Brain microvascular endothelial cell (primary cell): ENCODE data around the gene RAB24.

Experiments
- DNase-seq: peaks from one replicate; pipeline ENCODE4 v3.0.0-alpha.2; 2020
- H3K27ac ChIP-seq: fragments of 250-450 bp; sonication (Bioruptor Pico); 2 replicates; pipeline ENCODE4 v1.5.1; 2020; ENCODE audit warnings: mild to moderate bottlenecking, moderate library complexity
- H3K27me3 ChIP-seq: fragments of 250-450 bp; sonication (Bioruptor Pico); replicated peaks from 2 replicates; pipeline ENCODE4 v1.5.1; 2020; ENCODE audit warnings: mild to moderate bottlenecking
- H3K36me3 ChIP-seq: fragments of 250-450 bp; sonication (Bioruptor Pico); replicated peaks from 2 replicates; pipeline ENCODE4 v1.5.1; 2020; ENCODE audit warnings: mild to moderate bottlenecking
- H3K4me3 ChIP-seq: 2 replicates; pipeline ENCODE4 v1.5.1; 2011; ENCODE audit warnings: low read depth, mild to moderate bottlenecking, control low read depth, low read length, moderate library complexity
- in situ Hi-C: cut with HindIII; loops from 2 replicates; pipeline ENCODE4 v1.10.0; 2017; ENCODE audit warnings: low sequenced_read_pairs, low pct_ligation_motif_present
- TF ChIP-seq, protein P1 (sequence below): IDR thresholded peaks from 2 replicates; pipeline ENCODE4 v1.5.1; 2011; ENCODE audit warnings: low read depth, mild to moderate bottlenecking, moderate library complexity, low read length, control low read depth, inconsistent platforms; ENCODE audit errors: missing control alignments

Gene RAB24

DNA sequence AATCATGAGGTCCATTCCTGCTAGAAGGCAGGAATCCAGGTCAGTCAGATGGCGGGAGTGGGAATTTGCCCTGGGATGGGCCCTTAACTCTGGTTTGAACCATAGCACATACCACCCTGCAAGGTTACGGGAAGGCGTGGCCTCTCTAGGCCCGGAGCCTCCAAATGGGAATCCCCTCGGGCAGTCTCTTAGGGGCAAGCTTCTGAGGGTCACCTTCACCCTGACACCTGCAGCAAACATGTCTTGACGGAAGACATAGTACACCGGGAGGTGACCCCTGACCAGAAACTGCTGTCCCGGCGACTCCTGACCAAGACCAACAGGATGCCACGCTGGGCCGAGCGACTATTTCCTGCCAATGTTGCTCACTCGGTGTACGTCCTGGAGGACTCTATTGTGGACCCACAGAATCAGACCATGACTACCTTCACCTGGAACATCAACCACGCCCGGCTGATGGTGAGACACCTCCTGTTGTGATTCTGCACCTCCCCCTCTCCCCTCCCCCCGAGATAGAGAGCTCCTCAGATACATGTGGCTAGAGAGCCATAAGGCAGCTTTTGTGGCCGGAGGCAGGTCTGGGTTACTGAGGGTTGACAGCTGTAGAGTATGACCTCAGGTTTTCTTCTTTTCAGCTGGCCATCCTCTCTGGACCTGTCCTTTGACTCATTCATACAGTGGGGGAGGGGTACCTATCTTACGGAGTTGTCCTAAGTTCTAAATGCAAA lies 1.0 kb upstream of the RAB24 start:
- no peak for DNase-seq
- Histone ChIP-seq H3K36me3 (peaks cover 29% of the 10 kb centered on the region), H3K27ac (peak overlapping the region; percentile 78), H3K27me3 (no peaks in the 10 kb centered on the region), H3K4me3 (peak overlapping the region; percentile 97)
- TF ChIP-seq, protein P1, sequence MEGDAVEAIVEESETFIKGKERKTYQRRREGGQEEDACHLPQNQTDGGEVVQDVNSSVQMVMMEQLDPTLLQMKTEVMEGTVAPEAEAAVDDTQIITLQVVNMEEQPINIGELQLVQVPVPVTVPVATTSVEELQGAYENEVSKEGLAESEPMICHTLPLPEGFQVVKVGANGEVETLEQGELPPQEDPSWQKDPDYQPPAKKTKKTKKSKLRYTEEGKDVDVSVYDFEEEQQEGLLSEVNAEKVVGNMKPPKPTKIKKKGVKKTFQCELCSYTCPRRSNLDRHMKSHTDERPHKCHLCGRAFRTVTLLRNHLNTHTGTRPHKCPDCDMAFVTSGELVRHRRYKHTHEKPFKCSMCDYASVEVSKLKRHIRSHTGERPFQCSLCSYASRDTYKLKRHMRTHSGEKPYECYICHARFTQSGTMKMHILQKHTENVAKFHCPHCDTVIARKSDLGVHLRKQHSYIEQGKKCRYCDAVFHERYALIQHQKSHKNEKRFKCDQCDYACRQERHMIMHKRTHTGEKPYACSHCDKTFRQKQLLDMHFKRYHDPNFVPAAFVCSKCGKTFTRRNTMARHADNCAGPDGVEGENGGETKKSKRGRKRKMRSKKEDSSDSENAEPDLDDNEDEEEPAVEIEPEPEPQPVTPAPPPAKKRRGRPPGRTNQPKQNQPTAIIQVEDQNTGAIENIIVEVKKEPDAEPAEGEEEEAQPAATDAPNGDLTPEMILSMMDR: no peak
- in situ Hi-C loops: loop anchor here (25.0 kb wide), 1 partner anchor 133 kb away; the partner anchor contains the start of genes GRK6 and PRR7

DNA sequence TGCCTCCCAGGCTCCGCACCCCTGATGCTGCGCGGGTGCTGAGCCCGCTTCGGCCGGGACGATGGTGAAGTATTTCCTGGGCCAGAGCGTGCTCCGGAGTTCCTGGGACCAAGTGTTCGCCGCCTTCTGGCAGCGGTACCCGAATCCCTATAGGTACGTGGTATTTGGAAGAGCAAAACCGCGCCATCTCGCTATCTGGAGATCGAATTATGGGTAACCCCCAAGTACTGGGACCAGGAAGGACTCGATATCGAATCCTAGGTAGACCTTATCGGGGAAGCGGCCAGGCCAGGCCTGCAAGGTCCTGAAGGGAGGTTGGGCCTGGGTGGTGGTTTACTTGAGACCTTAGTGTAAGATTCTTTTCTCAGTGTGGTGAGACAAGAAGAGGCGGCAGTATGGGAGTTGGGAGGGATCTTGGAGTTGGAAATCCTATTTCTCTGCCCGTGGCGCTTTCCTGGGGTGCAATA lies 439 bp upstream of the RAB24 start:
- H3K36me3 ChIP-seq: peaks cover 29% of the 10 kb centered on the region
- in situ Hi-C loops: loop anchor here (25.0 kb wide), 1 partner anchor 133 kb away; the partner anchor contains the start of genes GRK6 and PRR7

DNA sequence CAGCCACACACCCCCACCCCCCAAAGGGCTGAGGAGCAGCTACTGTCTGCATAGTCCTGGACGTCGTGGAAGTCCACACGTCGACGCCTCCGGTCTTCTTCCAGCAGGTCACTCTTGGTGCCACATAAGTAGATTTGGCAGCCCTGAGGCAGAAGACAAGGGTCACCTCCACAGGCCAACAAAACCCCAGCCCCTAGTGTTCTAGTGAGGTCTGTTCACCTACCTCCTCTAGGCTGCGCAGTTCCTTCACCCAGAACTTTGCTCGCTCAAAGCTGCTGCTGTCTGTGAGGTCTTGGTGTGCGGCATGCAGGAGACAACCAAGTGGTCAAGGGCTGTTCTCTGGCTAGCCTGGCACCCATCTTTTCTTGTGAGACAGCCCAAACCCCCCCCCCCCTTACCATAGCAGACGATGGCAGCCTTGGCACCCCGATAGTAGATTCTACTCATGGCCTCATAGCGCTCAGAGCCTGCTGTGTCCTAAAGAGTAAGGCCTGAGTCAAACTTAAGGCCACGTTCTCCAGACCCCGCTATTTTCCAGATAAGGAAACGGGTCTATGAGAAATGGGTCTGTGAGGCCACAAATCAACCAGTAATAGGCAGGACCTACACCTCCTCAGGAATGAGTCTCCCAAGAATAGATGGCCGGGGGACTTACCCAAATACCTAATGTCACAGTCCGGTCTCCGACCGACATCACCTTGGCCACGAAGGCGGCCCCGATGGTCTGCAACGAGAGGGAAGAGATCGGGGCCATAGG lies 987 bp downstream of the RAB24 start:
- Histone ChIP-seq H3K4me3 (peak overlapping the region; percentile 97), H3K27me3 (no peaks in the 10 kb centered on the region), H3K36me3 (peaks cover 27% of the 10 kb centered on the region), H3K27ac (no peak overlapping the region)
- no peak for DNase-seq
- TF ChIP-seq, protein P1: no peak
- in situ Hi-C loops: loop anchor here (25.0 kb wide), 1 partner anchor 135 kb away; the partner anchor contains the start of genes GRK6 and PRR7

More for the DNA sequence above, 439 bp upstream of the RAB24 start:
- Histone ChIP-seq H3K4me3 (peak overlapping the region; percentile 97), H3K27ac (peak overlapping the region; percentile 78), H3K27me3 (no peaks in the 10 kb centered on the region)
- TF ChIP-seq, protein P1: no peak
- DNase-seq: no peak

DNA sequence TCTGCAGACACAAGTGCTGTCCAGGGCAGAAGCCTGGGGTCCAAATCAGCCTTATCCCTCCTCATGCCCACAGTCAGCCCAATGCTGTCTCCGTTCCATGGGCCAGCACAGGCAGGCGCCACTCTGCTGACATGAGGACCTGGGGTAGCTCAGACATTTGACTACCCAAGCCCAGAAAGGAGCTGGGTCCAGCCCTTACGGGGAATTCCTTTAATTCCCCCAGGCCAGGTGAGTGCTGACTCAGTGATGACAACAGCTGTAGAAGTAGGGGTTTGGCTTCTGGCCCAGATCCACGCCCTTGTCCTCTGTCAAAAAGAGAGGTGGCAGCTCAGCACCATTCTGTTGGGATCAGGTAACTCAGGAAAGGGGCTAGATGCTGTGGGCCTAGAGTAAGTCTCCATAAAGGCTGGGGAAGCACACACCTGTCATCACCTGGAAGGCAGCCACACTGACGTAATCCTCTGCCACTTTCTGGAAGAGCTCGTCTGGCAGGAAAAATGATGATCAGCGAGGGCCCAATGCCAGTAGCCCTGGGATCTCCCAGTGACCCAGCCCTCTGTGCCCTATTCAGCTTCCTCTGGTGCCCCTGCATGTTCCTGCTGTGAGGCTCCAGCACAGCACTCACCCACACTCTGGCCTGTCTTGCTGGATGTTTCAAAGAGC lies 1.9 kb downstream of the RAB24 start:
- DNase-seq: no peak
- Histone ChIP-seq H3K27me3 (no peaks in the 10 kb centered on the region), H3K36me3 (peaks cover 21% of the 10 kb centered on the region), H3K27ac (no peak overlapping the region), H3K4me3 (no peak overlapping the region)
- in situ Hi-C loops: loop anchor here (25.0 kb wide), 1 partner anchor 136 kb away; the partner anchor contains the start of genes GRK6 and PRR7
- TF ChIP-seq, protein P1: no peak

DNA sequence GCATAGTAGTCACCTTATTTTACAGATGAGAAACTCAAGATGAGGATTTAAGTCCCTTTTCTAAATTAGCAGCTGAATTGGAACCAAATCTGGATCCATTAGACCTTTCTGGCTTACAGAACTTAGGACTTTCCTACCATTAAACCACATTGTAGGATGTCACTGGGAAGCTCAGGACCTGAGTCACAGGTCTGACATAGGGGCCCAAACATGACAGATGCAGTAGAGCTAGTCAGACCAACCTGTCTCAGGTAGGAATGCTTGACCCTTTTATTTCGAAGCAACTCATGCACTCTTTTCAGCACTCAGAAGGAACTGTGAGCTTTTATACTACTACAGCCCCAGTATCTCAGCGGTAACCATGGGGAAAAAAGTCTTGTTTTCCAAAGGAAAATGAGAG lies 2.6 kb downstream of the RAB24 start:
- Histone ChIP-seq H3K27ac (no peak overlapping the region), H3K36me3 (peaks cover 21% of the 10 kb centered on the region), H3K4me3 (no peak overlapping the region), H3K27me3 (no peaks in the 10 kb centered on the region)
- TF ChIP-seq, protein P1: no peak
- in situ Hi-C loops: loop anchor here (25.0 kb wide), 1 partner anchor 136 kb away; the partner anchor contains the start of genes GRK6 and PRR7
- DNase-seq: no peak
